Measurements from ENCODE around the gene SHISA6.

SHISA6 gene

DNA sequence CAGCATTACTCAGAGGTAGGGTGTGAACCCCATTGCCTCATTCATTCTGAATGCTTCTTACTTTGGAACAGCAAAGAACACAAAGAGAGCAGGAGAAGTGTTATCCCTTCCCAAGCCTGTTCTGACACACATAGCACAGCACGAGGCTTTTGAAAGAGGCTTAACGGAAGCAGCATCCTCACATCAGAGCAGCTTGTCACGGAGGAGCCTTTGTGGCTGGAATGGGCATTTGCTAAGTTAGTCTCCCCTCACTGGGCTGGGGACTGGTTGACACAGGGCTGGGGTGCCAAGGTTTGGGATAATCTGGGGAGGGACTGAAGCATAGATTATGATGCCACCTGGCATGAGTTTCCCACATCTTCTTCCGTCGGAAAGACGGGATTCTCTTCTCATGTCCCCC is 189.7 kb downstream of the SHISA6 start:
- no peak overlapping the region for H3K4ac ChIP-seq (ENCODE audit: low read depth, low read length)
- no peak overlapping the region for H3K56ac ChIP-seq (ENCODE audit: low read length)
- H3K4me3 ChIP-seq (ENCODE audit: low read length): no peak overlapping the region
- H2BK5ac ChIP-seq (ENCODE audit: low read length): no peak overlapping the region
- H4K5ac ChIP-seq (ENCODE audit: low read length): no peak overlapping the region
- H2BK120ac ChIP-seq (ENCODE audit: low read depth, low read length): no peak overlapping the region
- H3K27me3 ChIP-seq (ENCODE audit: insufficient read depth, low read length, poor library complexity): no peaks in the 10 kb centered on the region
- no peak overlapping the region for H3K23ac ChIP-seq (ENCODE audit: low read length)
- no peak for DNase-seq
- H3K18ac ChIP-seq (ENCODE audit: low read length): no peak overlapping the region
- H3K27ac ChIP-seq (ENCODE audit: low read depth, low read length): no peak overlapping the region
- no peaks in the 10 kb centered on the region for H3K79me2 ChIP-seq (ENCODE audit: control insufficient read depth, insufficient read depth, low read length)
- no CpG with 5 or more reads among the region's 6 CpGs for WGBS (ENCODE audit: extremely low coverage, insufficient coverage, low lambda C conversion rate)
- no peak overlapping the region for H3K9ac ChIP-seq (ENCODE audit: low read length)
- H3K36me3 ChIP-seq (ENCODE audit: control insufficient read depth, insufficient read depth, low read length): no peaks in the 10 kb centered on the region
- H2AK5ac ChIP-seq (ENCODE audit: low read length): no peak overlapping the region
- no peak overlapping the region for H3K4me2 ChIP-seq (ENCODE audit: low read length)
- H4K8ac ChIP-seq (ENCODE audit: low read depth, low read length): no peak overlapping the region
- H2BK15ac ChIP-seq (replicated peaks; ENCODE audit: low read depth): no peak overlapping the region
- no peaks in the 10 kb centered on the region for H3K79me1 ChIP-seq (ENCODE audit: low read length)
- no peaks in the 10 kb centered on the region for H3K4me1 ChIP-seq (ENCODE audit: control insufficient read depth, low read depth, low read length)

- no peak for DNase-seq
- no peak overlapping the region for H2BK15ac ChIP-seq (replicated peaks; ENCODE audit: low read depth)
Observed at GRCh38 chr17:11438673-11439072, 197.7 kb downstream of the SHISA6 start.

DNA sequence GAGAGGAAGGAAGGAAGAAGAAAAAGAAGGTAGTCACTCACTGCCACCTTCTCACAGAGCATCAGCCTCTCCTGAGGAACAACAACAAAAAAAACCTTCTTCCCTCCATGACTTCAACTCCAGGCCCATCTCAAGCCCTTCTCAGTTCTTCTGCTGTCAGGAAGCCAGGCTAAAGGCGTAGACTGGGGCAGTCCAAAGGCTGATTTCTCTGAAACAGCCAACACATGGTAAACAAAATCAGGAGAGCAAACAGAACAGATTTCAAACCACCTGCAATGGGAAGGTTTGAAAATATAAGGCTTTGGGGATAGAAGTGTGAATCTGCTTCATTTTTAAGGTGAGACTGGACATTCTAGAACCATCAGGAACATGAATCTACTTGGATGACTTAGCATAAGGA is 200.0 kb downstream of the SHISA6 start:
- Histone ChIP-seq H3K4me1 (ENCODE audit: control insufficient read depth, low read depth, low read length) (no peaks in the 10 kb centered on the region), H3K79me2 (ENCODE audit: control insufficient read depth, insufficient read depth, low read length) (no peaks in the 10 kb centered on the region), H3K23ac (ENCODE audit: low read length) (no peak overlapping the region), H3K4me3 (ENCODE audit: low read length) (no peak overlapping the region), H3K27me3 (ENCODE audit: insufficient read depth, low read length, poor library complexity) (no peaks in the 10 kb centered on the region), H3K4ac (ENCODE audit: low read depth, low read length) (no peak overlapping the region), H3K4me2 (ENCODE audit: low read length) (no peak overlapping the region), H4K8ac (ENCODE audit: low read depth, low read length) (no peak overlapping the region), H3K27ac (ENCODE audit: low read depth, low read length) (no peak overlapping the region), H3K79me1 (ENCODE audit: low read length) (no peaks in the 10 kb centered on the region), H3K56ac (ENCODE audit: low read length) (no peak overlapping the region), H4K5ac (ENCODE audit: low read length) (no peak overlapping the region), H2BK15ac (replicated peaks; ENCODE audit: low read depth) (no peak overlapping the region), H3K18ac (ENCODE audit: low read length) (no peak overlapping the region), H2BK5ac (ENCODE audit: low read length) (no peak overlapping the region), H2AK5ac (ENCODE audit: low read length) (no peak overlapping the region), H3K36me3 (ENCODE audit: control insufficient read depth, insufficient read depth, low read length) (no peaks in the 10 kb centered on the region), H2BK120ac (ENCODE audit: low read depth, low read length) (no peak overlapping the region), H3K9ac (ENCODE audit: low read length) (no peak overlapping the region)
- DNase-seq: no peak
- WGBS (ENCODE audit: extremely low coverage, insufficient coverage, low lambda C conversion rate): no CpG with 5 or more reads among the region's 1 CpG

More at GRCh38 chr17:11438673-11439072, 197.7 kb downstream of the SHISA6 start:
- no peak overlapping the region for H3K23ac ChIP-seq (ENCODE audit: low read length)
- no peaks in the 10 kb centered on the region for H3K79me1 ChIP-seq (ENCODE audit: low read length)
- H3K18ac ChIP-seq (ENCODE audit: low read length): no peak overlapping the region
- H4K5ac ChIP-seq (ENCODE audit: low read length): no peak overlapping the region
- no peak overlapping the region for H3K27ac ChIP-seq (ENCODE audit: low read depth, low read length)
- no CpG with 5 or more reads among the region's 4 CpGs for WGBS (ENCODE audit: extremely low coverage, insufficient coverage, low lambda C conversion rate)
- no peaks in the 10 kb centered on the region for H3K36me3 ChIP-seq (ENCODE audit: control insufficient read depth, insufficient read depth, low read length)
- H3K4me3 ChIP-seq (ENCODE audit: low read length): no peak overlapping the region
- no peak overlapping the region for H3K4ac ChIP-seq (ENCODE audit: low read depth, low read length)
- no peak overlapping the region for H4K8ac ChIP-seq (ENCODE audit: low read depth, low read length)
- no peak overlapping the region for H3K9ac ChIP-seq (ENCODE audit: low read length)
- no peak overlapping the region for H2BK120ac ChIP-seq (ENCODE audit: low read depth, low read length)
- no peaks in the 10 kb centered on the region for H3K4me1 ChIP-seq (ENCODE audit: control insufficient read depth, low read depth, low read length)
- no peak overlapping the region for H2BK5ac ChIP-seq (ENCODE audit: low read length)
- no peaks in the 10 kb centered on the region for H3K27me3 ChIP-seq (ENCODE audit: insufficient read depth, low read length, poor library complexity)
- no peak overlapping the region for H3K4me2 ChIP-seq (ENCODE audit: low read length)
- H3K79me2 ChIP-seq (ENCODE audit: control insufficient read depth, insufficient read depth, low read length): no peaks in the 10 kb centered on the region
- no peak overlapping the region for H3K56ac ChIP-seq (ENCODE audit: low read length)
- no peak overlapping the region for H2AK5ac ChIP-seq (ENCODE audit: low read length)

GRCh38 chr17:11446316-11446715 is 205.3 kb downstream of the SHISA6 start:
- Histone ChIP-seq H3K18ac (ENCODE audit: low read length) (no peak overlapping the region), H2BK15ac (replicated peaks; ENCODE audit: low read depth) (no peak overlapping the region), H3K9ac (ENCODE audit: low read length) (no peak overlapping the region), H3K4me2 (ENCODE audit: low read length) (no peak overlapping the region), H3K36me3 (ENCODE audit: control insufficient read depth, insufficient read depth, low read length) (no peaks in the 10 kb centered on the region), H3K27ac (ENCODE audit: low read depth, low read length) (no peak overlapping the region), H3K79me1 (ENCODE audit: low read length) (no peaks in the 10 kb centered on the region), H3K56ac (ENCODE audit: low read length) (no peak overlapping the region), H3K4ac (ENCODE audit: low read depth, low read length) (no peak overlapping the region), H3K79me2 (ENCODE audit: control insufficient read depth, insufficient read depth, low read length) (no peaks in the 10 kb centered on the region), H4K8ac (ENCODE audit: low read depth, low read length) (no peak overlapping the region), H2BK120ac (ENCODE audit: low read depth, low read length) (no peak overlapping the region), H4K5ac (ENCODE audit: low read length) (no peak overlapping the region), H3K23ac (ENCODE audit: low read length) (no peak overlapping the region), H3K27me3 (ENCODE audit: insufficient read depth, low read length, poor library complexity) (no peaks in the 10 kb centered on the region), H3K4me1 (ENCODE audit: control insufficient read depth, low read depth, low read length) (no peaks in the 10 kb centered on the region), H2BK5ac (ENCODE audit: low read length) (no peak overlapping the region), H3K4me3 (ENCODE audit: low read length) (no peak overlapping the region), H2AK5ac (ENCODE audit: low read length) (no peak overlapping the region)
- no peak for DNase-seq
- WGBS (ENCODE audit: extremely low coverage, insufficient coverage, low lambda C conversion rate): no CpG with 5 or more reads among the region's 4 CpGs

DNA sequence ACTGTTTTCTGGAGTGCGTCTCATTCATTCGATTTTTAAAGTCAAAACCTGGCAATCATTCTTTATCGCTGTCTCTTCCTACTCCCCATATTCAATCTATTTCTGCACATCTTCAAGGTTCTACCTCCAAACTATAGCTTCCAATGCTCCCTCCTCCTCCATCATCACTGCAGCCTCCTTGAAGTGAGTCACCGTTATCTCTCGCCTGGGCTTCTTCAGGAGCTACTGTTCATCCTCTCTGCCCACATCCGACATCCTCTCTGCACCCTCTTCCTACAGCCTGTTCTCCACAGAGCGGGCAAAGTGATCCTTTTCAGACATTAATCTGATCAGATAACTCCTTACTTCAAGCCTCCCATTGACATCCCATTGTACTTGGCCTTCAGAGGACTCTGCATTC is 213.1 kb downstream of the SHISA6 start:
- WGBS (ENCODE audit: extremely low coverage, insufficient coverage, low lambda C conversion rate): no CpG with 5 or more reads among the region's 7 CpGs
- Histone ChIP-seq H3K79me2 (ENCODE audit: control insufficient read depth, insufficient read depth, low read length) (no peaks in the 10 kb centered on the region), H2BK5ac (ENCODE audit: low read length) (no peak overlapping the region)

GRCh38 chr17:11458279-11458678 is 217.3 kb downstream of the SHISA6 start:
- Histone ChIP-seq H2BK5ac (ENCODE audit: low read length) (no peak overlapping the region), H3K79me2 (ENCODE audit: control insufficient read depth, insufficient read depth, low read length) (no peaks in the 10 kb centered on the region), H3K56ac (ENCODE audit: low read length) (no peak overlapping the region), H4K5ac (ENCODE audit: low read length) (no peak overlapping the region), H4K8ac (ENCODE audit: low read depth, low read length) (no peak overlapping the region), H2BK15ac (replicated peaks; ENCODE audit: low read depth) (no peak overlapping the region), H2BK120ac (ENCODE audit: low read depth, low read length) (no peak overlapping the region), H3K27ac (ENCODE audit: low read depth, low read length) (no peak overlapping the region), H3K4me1 (ENCODE audit: control insufficient read depth, low read depth, low read length) (no peaks in the 10 kb centered on the region), H2AK5ac (ENCODE audit: low read length) (no peak overlapping the region), H3K4ac (ENCODE audit: low read depth, low read length) (no peak overlapping the region), H3K36me3 (ENCODE audit: control insufficient read depth, insufficient read depth, low read length) (no peaks in the 10 kb centered on the region), H3K18ac (ENCODE audit: low read length) (no peak overlapping the region), H3K9ac (ENCODE audit: low read length) (no peak overlapping the region), H3K27me3 (ENCODE audit: insufficient read depth, low read length, poor library complexity) (no peaks in the 10 kb centered on the region), H3K4me2 (ENCODE audit: low read length) (no peak overlapping the region), H3K23ac (ENCODE audit: low read length) (no peak overlapping the region), H3K79me1 (ENCODE audit: low read length) (no peaks in the 10 kb centered on the region), H3K4me3 (ENCODE audit: low read length) (no peak overlapping the region)
- DNase-seq: no peak
- no CpG with 5 or more reads among the region's 4 CpGs for WGBS (ENCODE audit: extremely low coverage, insufficient coverage, low lambda C conversion rate)

More for the DNA sequence above, 213.1 kb downstream of the SHISA6 start:
- no peak overlapping the region for H3K18ac ChIP-seq (ENCODE audit: low read length)
- no peaks in the 10 kb centered on the region for H3K4me1 ChIP-seq (ENCODE audit: control insufficient read depth, low read depth, low read length)
- no peak overlapping the region for H3K4me2 ChIP-seq (ENCODE audit: low read length)
- no peak overlapping the region for H3K4me3 ChIP-seq (ENCODE audit: low read length)
- no peak overlapping the region for H3K9ac ChIP-seq (ENCODE audit: low read length)
- no peak for DNase-seq
- no peak overlapping the region for H3K23ac ChIP-seq (ENCODE audit: low read length)
- H3K4ac ChIP-seq (ENCODE audit: low read depth, low read length): no peak overlapping the region
- no peak overlapping the region for H4K8ac ChIP-seq (ENCODE audit: low read depth, low read length)
- no peak overlapping the region for H2BK15ac ChIP-seq (replicated peaks; ENCODE audit: low read depth)
- H2AK5ac ChIP-seq (ENCODE audit: low read length): no peak overlapping the region
- no peak overlapping the region for H3K56ac ChIP-seq (ENCODE audit: low read length)
- H4K5ac ChIP-seq (ENCODE audit: low read length): no peak overlapping the region
- H2BK120ac ChIP-seq (ENCODE audit: low read depth, low read length): no peak overlapping the region
- H3K36me3 ChIP-seq (ENCODE audit: control insufficient read depth, insufficient read depth, low read length): no peaks in the 10 kb centered on the region
- no peaks in the 10 kb centered on the region for H3K79me1 ChIP-seq (ENCODE audit: low read length)
- H3K27ac ChIP-seq (ENCODE audit: low read depth, low read length): no peak overlapping the region
- no peaks in the 10 kb centered on the region for H3K27me3 ChIP-seq (ENCODE audit: insufficient read depth, low read length, poor library complexity)
